Epithelial cell of proximal tubule (primary cell): ENCODE data around the gene RAP1GAP. TPM values are rescaled to one million over a fixed set of nuclear protein-coding genes. Genes with fewer than 3 reads are reported as not detected.
"Not testable (repeated sequence)": the region's sequence is repeated elsewhere in the genome, so short reads cannot be mapped to it uniquely, and the experiment has no call there.

Source experiments
- DNase-seq: peaks from one replicate; pipeline ENCODE4 v3.0.0-alpha.2; 2011; ENCODE audit warnings: low read depth
- H3K4me3 ChIP-seq: 2 replicates; pipeline ENCODE4 v1.5.1; 2011; ENCODE audit warnings: low read depth, mild to moderate bottlenecking, low read length
- CTCF ChIP-seq: conservative IDR thresholded peaks from 2 replicates; pipeline ENCODE4 v1.5.1; 2012; ENCODE audit warnings: low read depth, mild to moderate bottlenecking, low read length
- total RNA-seq: library from RNA; depleted of rRNA; stranded (reverse); fragments of >200 nt; gene quantifications from 2 replicates; pipeline ENCODE4 v1.2.3, GENCODE V29; 2015

RAP1GAP gene
- total RNA-seq, 1 donor from 2014 or later = 2.4 TPM

GRCh38 chr1:21680381-21680780, 11.2 kb upstream of the RAP1GAP start:
- no peak for TF ChIP-seq CTCF
- H3K4me3 ChIP-seq = no peak overlapping the region
- no peak for DNase-seq

- no peak overlapping the region for H3K4me3 ChIP-seq
- DNase-seq = no peak
- no peak for TF ChIP-seq CTCF
Measured at GRCh38 chr1:21677168-21677567, 8.0 kb upstream of the RAP1GAP start.

- no peak for DNase-seq
- no peak for TF ChIP-seq CTCF
- no peak overlapping the region for H3K4me3 ChIP-seq
Measured at GRCh38 chr1:21674957-21675356, 5.8 kb upstream of the RAP1GAP start.

GRCh38 chr1:21673853-21674252, 4.7 kb upstream of the RAP1GAP start:
- not testable (repeated sequence) for H3K4me3 ChIP-seq, DNase-seq

- no peak for DNase-seq
- no peak for TF ChIP-seq CTCF
- H3K4me3 ChIP-seq = no peak overlapping the region
Measured at GRCh38 chr1:21673277-21673780, 4.2 kb upstream of the RAP1GAP start.

- DNase-seq = no peak
- H3K4me3 ChIP-seq = no peak overlapping the region
- no peak for TF ChIP-seq CTCF
Measured at GRCh38 chr1:21672478-21673276, 3.5 kb upstream of the RAP1GAP start.

GRCh38 chr1:21671915-21672314, 2.8 kb upstream of the RAP1GAP start:
- no peak for DNase-seq
- TF ChIP-seq CTCF = no peak
- H3K4me3 ChIP-seq = no peak overlapping the region
